Measurements from ENCODE around the gene HMOX2. TPM values are rescaled to one million over a fixed set of nuclear protein-coding genes. Genes with fewer than 3 reads are reported as not detected.

The HMOX2 gene
- total and polyA plus RNA-seq, 2 of the 13 experiments (the other 11 are each of a cell fraction or from before 2014, with no cell fraction given) = 60.3 to 70.4 TPM

GRCh38 chr16:4461250-4462085 lies 14.7 kb upstream of the HMOX2 start (continued):
- TF ChIP-seq TRAFD1 (CRISPR knock-in tag; IDR thresholded peaks at IDR 0.05; ENCODE audit: borderline replicate concordance) = no peak
- peak in 1 of 2 experiments; percentile 58; a peak in 2 of 4 replicates for TF ChIP-seq POLR2A (IDR thresholded peaks at IDR 0.05; ENCODE audit: insufficient read depth in 1 of 2, low read depth in 2 of 2, low read length in 2 of 2)
- TF ChIP-seq MTERF4 (CRISPR knock-in tag; IDR thresholded peaks at IDR 0.05) = no peak
- peak; percentile 82 for TF ChIP-seq ATF7 (IDR thresholded peaks at IDR 0.05)
- peak; percentile 52; the same call in 1 of the 2 replicates for TF ChIP-seq ATF7 (CRISPR knock-in tag; IDR thresholded peaks at IDR 0.05)
- TF ChIP-seq ZNF430 (CRISPR knock-in tag; IDR thresholded peaks at IDR 0.05) = no peak
- TF ChIP-seq ARID3A (IDR thresholded peaks at IDR 0.05; ENCODE audit: low read depth, low read length) = 0 out of 2 replicates have a peak, but pooled peaks have one; percentile 62
- no peak for TF ChIP-seq HDAC6 (IDR thresholded peaks at IDR 0.05; ENCODE audit: low read depth, low read length)
- no peak for TF ChIP-seq AHR (CRISPR knock-in tag; IDR thresholded peaks at IDR 0.05)
- TF ChIP-seq SMYD3 (CRISPR knock-in tag; IDR thresholded peaks at IDR 0.05) = no peak
- TF ChIP-seq ZNF318 (CRISPR knock-in tag; IDR thresholded peaks at IDR 0.05) = no peak
- TF ChIP-seq TEAD2 (CRISPR knock-in tag; IDR thresholded peaks at IDR 0.05) = no peak
- TF ChIP-seq EZH2 (conservative IDR thresholded peaks at IDR 0.05; ENCODE audit: low read depth, low read length) = no peak
